A673 (cell line): ENCODE measurements around the gene SRPRA.

Source experiments
- CTCF ChIP-seq: fragments of 300-800, 200-600 bp; sonication (generic); conservative IDR thresholded peaks from 2 replicates; pipeline ENCODE4 v1.5.1; 2017; ENCODE audit warnings: low read depth, mild to moderate bottlenecking, antibody characterized with exemption, low read length, moderate library complexity, mixed read lengths
- EZH2 ChIP-seq: fragments of 200-600 bp; sonication (generic); IDR thresholded peaks from 2 replicates; pipeline ENCODE4 v1.6.1; 2017; ENCODE audit warnings: borderline replicate concordance, low read depth, mild to moderate bottlenecking, mixed read lengths, antibody characterized with exemption, low read length; ENCODE audit not compliant: poor library complexity, severe bottlenecking

GRCh38 chr11:126277780-126278179 lies 9.1 kb upstream of the SRPRA start:
- TF ChIP-seq CTCF (no peak), EZH2 (no peak)
